H1 (cell line): ENCODE measurements around the gene PRKCSH.

ENCODE experiments used
- BRCA1 ChIP-seq: IDR thresholded peaks from 2 replicates; pipeline ENCODE4 v1.6.1; 2012; ENCODE audit warnings: low read depth, low read length, improper control_type of control experiment
- EZH2 ChIP-seq: fragments of 200-600 bp; sonication (generic); IDR thresholded peaks from 2 replicates; pipeline ENCODE4 v1.7.1; 2012; ENCODE audit warnings: low read depth, mild to moderate bottlenecking, moderate library complexity, low read length, inconsistent platforms; ENCODE audit not compliant: severe bottlenecking
- POLR2A ChIP-seq, 2 experiments: IDR thresholded peaks; 1 replicate in 1 of 2; 2 replicates in 1 of 2; pipeline ENCODE4 v1.6.1; 2011; ENCODE audit warnings: low read depth in 2 of 2, low read length in 2 of 2, mild to moderate bottlenecking in 2 of 2; ENCODE audit errors: control extremely low read depth in 1 of 2
- SAP30 ChIP-seq: fragments of 300-600 bp; sonication (generic); IDR thresholded peaks from 2 replicates; pipeline ENCODE4 v1.7.1; 2012; ENCODE audit warnings: low read length, moderate library complexity, mild to moderate bottlenecking, inconsistent platforms; ENCODE audit not compliant: insufficient read depth, insufficient replicate concordance
- SUZ12 ChIP-seq: fragments of 200-600 bp; sonication (generic); IDR thresholded peaks from 2 replicates; pipeline ENCODE4 v1.6.1; 2012; ENCODE audit warnings: mild to moderate bottlenecking, inconsistent platforms, low read length, moderate library complexity, mixed read lengths
- TF ChIP-seq, protein P1 (sequence below), 3 experiments: IDR thresholded peaks; 1 replicate in 2 of 3; 2 replicates in 1 of 3; pipeline versions ENCODE4 v1.5.1 to v1.6.1; 2011; ENCODE audit warnings: low read length in 3 of 3, mild to moderate bottlenecking in 3 of 3, inconsistent platforms in 2 of 3, low read depth in 1 of 3, moderate library complexity in 1 of 3; ENCODE audit not compliant: insufficient read depth in 1 of 3; ENCODE audit errors: control extremely low read depth in 1 of 3
- TF ChIP-seq, protein P2 (sequence below): IDR thresholded peaks from 2 replicates; pipeline ENCODE4 v1.6.1; 2011; ENCODE audit warnings: low read length, improper control_type of control experiment

DNA sequence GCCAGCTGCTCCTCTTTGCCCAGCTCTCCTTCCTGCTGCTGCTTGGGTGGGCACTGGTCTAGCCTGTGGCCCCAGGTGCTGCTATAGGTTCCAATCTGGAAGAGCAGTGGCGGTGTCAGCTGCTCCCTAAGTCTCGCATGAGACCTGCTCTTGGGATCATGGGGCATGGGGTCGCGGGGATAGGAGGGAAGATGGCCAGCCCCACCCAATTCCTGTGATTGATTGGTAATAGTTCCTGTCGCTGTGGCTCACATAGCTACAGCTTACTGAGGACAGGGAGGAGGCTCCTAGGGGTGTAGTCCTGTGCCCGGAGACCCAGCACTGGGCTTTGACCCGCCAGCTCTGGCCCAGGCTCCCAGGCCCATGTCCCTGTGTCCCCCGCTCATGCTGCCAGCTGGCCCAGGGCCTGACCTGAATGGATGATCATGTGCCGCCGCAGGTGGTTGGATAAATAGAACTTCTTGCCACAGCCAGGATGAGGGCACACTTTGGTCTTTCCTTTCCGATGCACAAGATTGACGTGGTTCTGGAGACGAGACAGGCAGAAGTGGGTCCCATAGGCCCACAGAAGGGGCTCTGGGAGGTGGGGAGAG, 49.9 kb downstream of the PRKCSH start:
- TF ChIP-seq, protein P1, sequence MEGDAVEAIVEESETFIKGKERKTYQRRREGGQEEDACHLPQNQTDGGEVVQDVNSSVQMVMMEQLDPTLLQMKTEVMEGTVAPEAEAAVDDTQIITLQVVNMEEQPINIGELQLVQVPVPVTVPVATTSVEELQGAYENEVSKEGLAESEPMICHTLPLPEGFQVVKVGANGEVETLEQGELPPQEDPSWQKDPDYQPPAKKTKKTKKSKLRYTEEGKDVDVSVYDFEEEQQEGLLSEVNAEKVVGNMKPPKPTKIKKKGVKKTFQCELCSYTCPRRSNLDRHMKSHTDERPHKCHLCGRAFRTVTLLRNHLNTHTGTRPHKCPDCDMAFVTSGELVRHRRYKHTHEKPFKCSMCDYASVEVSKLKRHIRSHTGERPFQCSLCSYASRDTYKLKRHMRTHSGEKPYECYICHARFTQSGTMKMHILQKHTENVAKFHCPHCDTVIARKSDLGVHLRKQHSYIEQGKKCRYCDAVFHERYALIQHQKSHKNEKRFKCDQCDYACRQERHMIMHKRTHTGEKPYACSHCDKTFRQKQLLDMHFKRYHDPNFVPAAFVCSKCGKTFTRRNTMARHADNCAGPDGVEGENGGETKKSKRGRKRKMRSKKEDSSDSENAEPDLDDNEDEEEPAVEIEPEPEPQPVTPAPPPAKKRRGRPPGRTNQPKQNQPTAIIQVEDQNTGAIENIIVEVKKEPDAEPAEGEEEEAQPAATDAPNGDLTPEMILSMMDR (IDR thresholded peaks at IDR 0.05; ENCODE audit: control extremely low read depth in 1 of 3, insufficient read depth in 1 of 3, low read depth in 1 of 3, low read length in 3 of 3) = no peak
- no peak for TF ChIP-seq SAP30
- TF ChIP-seq, protein P2, sequence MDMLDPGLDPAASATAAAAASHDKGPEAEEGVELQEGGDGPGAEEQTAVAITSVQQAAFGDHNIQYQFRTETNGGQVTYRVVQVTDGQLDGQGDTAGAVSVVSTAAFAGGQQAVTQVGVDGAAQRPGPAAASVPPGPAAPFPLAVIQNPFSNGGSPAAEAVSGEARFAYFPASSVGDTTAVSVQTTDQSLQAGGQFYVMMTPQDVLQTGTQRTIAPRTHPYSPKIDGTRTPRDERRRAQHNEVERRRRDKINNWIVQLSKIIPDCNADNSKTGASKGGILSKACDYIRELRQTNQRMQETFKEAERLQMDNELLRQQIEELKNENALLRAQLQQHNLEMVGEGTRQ = no peak
- TF ChIP-seq POLR2A (IDR thresholded peaks at IDR 0.05; ENCODE audit: control extremely low read depth in 1 of 2, low read depth in 2 of 2, low read length in 2 of 2) = no peak
- TF ChIP-seq EZH2 = no peak
- TF ChIP-seq SUZ12 = no peak
- no peak for TF ChIP-seq BRCA1
